GM12875 (cell line): ENCODE results near the gene ROBO1.

Source experiments
- H3K4me3 ChIP-seq: one replicate; pipeline ENCODE4 v1.5.1; 2011; ENCODE audit warnings: low read depth, low read length, control low read depth
- CTCF ChIP-seq: IDR thresholded peaks from 2 replicates; pipeline ENCODE4 v1.5.1; 2011; ENCODE audit warnings: low read depth, mild to moderate bottlenecking, control low read depth, inconsistent platforms, low read length, moderate library complexity, borderline replicate concordance; ENCODE audit not compliant: insufficient read depth

The ROBO1 gene

GRCh38 chr3:78881501-78881900 lies 886.3 kb downstream of the ROBO1 start:
- no peak for TF ChIP-seq CTCF
- no peak overlapping the region for H3K4me3 ChIP-seq

- H3K4me3 ChIP-seq, result no peak overlapping the region
- no peak for TF ChIP-seq CTCF
Measured at GRCh38 chr3:78880603-78881461, 887.0 kb downstream of the ROBO1 start.

- no peak overlapping the region for H3K4me3 ChIP-seq
- no peak for TF ChIP-seq CTCF
Measured at GRCh38 chr3:78879295-78879860, 888.4 kb downstream of the ROBO1 start.

- no peak overlapping the region for H3K4me3 ChIP-seq
- no peak for TF ChIP-seq CTCF
Measured at GRCh38 chr3:78878789-78879188, 889.0 kb downstream of the ROBO1 start.

GRCh38 chr3:78878011-78878410 lies 889.8 kb downstream of the ROBO1 start:
- H3K4me3 ChIP-seq, result no peak overlapping the region
- no peak for TF ChIP-seq CTCF

GRCh38 chr3:78875851-78876250 lies 891.9 kb downstream of the ROBO1 start:
- no peak overlapping the region for H3K4me3 ChIP-seq
- no peak for TF ChIP-seq CTCF

- no peak for TF ChIP-seq CTCF
- H3K4me3 ChIP-seq, result no peak overlapping the region
Measured at GRCh38 chr3:78875436-78875835, 892.4 kb downstream of the ROBO1 start.
